ENCODE measurements around the gene SPSB2.
"Not testable (repeated sequence)": the region's sequence is repeated elsewhere in the genome, so short reads cannot be mapped to it uniquely, and the experiment has no call there.

Gene SPSB2

GRCh38 chr12:6866163-6866919 lies 6.8 kb downstream of the SPSB2 start:
- Histone ChIP-seq H3K27ac (ENCODE audit: low read length) (no peak overlapping the region), H3K9me3 (ENCODE audit: insufficient read depth, low read length) (no peaks in the 10 kb centered on the region), H3K4me1 (ENCODE audit: low read length) (peaks cover 31% of the 10 kb centered on the region), H3K27me3 (ENCODE audit: low read depth, low read length) (no peaks in the 10 kb centered on the region), H3K79me2 (ENCODE audit: low read length) (peaks cover 25% of the 10 kb centered on the region), H2AFZ (ENCODE audit: low read depth, low read length) (no peak overlapping the region), H3K36me3 (replicated peaks; ENCODE audit: low read depth, low read length) (peaks cover 51% of the 10 kb centered on the region), H3K4me3 (ENCODE audit: low read length) (peak overlapping the region; percentile 100), H3K4me2 (ENCODE audit: low read length) (peak overlapping the region; percentile 87), H3K9ac (ENCODE audit: low read length) (peak overlapping the region; percentile 66; the same call in 1 of the 2 replicates), H4K20me1 (ENCODE audit: insufficient read depth, low read length) (peaks cover 27% of the 10 kb centered on the region)
- TF ChIP-seq EZH2phosphoT487 (IDR thresholded peaks at IDR 0.05; ENCODE audit: low read depth) (no peak), CTCF (IDR thresholded peaks at IDR 0.05; ENCODE audit: low read depth, low read length) (no peak)

DNA sequence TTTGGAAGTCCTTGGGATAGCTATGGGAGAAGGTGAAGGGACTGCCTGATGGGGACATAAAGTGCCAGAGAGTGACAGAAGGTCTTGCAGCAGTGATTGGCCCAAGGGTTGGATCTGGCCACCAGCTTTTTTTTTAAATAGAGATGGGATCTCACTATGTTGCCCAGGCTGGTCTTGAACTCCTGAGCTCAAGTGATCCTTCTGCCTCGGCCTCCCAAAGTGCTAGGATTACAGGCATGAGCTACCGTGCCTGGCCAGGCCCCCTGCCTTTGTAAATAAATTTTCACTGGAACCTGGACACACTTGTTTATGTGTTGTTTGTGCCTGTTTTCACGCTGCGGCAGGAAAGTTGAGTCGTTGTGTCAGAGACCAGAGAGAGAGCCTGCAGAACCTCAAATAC lies 7.8 kb downstream of the SPSB2 start:
- H3K27ac ChIP-seq (ENCODE audit: low read length); H3K4me2 ChIP-seq (ENCODE audit: low read length); H2AFZ ChIP-seq (ENCODE audit: low read depth, low read length); H3K9me3 ChIP-seq (ENCODE audit: insufficient read depth, low read length); H3K4me3 ChIP-seq (ENCODE audit: low read length); H3K9ac ChIP-seq (ENCODE audit: low read length); H3K27me3 ChIP-seq (ENCODE audit: low read depth, low read length): not testable (repeated sequence)
- Histone ChIP-seq H3K79me2 (ENCODE audit: low read length) (peaks cover 25% of the 10 kb centered on the region), H3K4me1 (ENCODE audit: low read length) (peaks cover 23% of the 10 kb centered on the region), H3K36me3 (replicated peaks; ENCODE audit: low read depth, low read length) (peaks cover 53% of the 10 kb centered on the region), H4K20me1 (ENCODE audit: insufficient read depth, low read length) (peaks cover 20% of the 10 kb centered on the region)

- H3K4me2 ChIP-seq (ENCODE audit: low read length), result no peak overlapping the region
- H3K4me3 ChIP-seq (ENCODE audit: low read length), result no peak overlapping the region
- H3K27me3 ChIP-seq (ENCODE audit: low read depth, low read length), result no peaks in the 10 kb centered on the region
- H4K20me1 ChIP-seq (ENCODE audit: insufficient read depth, low read length), result peaks cover 7% of the 10 kb centered on the region
- no peaks in the 10 kb centered on the region for H3K9me3 ChIP-seq (ENCODE audit: insufficient read depth, low read length)
- peaks cover 11% of the 10 kb centered on the region for H3K4me1 ChIP-seq (ENCODE audit: low read length)
- no peak for TF ChIP-seq CTCF (IDR thresholded peaks at IDR 0.05; ENCODE audit: low read depth, low read length)
- no peak for TF ChIP-seq EZH2phosphoT487 (IDR thresholded peaks at IDR 0.05; ENCODE audit: low read depth)
- H3K27ac ChIP-seq (ENCODE audit: low read length), result no peak overlapping the region
- H3K9ac ChIP-seq (ENCODE audit: low read length), result no peak overlapping the region
- H3K36me3 ChIP-seq (replicated peaks; ENCODE audit: low read depth, low read length), result peaks cover 47% of the 10 kb centered on the region
- H2AFZ ChIP-seq (ENCODE audit: low read depth, low read length), result no peak overlapping the region
- peaks cover 14% of the 10 kb centered on the region for H3K79me2 ChIP-seq (ENCODE audit: low read length)
These were observed 9.3 kb downstream of the SPSB2 start for GRCh38 chr12:6863586-6864321.

DNA sequence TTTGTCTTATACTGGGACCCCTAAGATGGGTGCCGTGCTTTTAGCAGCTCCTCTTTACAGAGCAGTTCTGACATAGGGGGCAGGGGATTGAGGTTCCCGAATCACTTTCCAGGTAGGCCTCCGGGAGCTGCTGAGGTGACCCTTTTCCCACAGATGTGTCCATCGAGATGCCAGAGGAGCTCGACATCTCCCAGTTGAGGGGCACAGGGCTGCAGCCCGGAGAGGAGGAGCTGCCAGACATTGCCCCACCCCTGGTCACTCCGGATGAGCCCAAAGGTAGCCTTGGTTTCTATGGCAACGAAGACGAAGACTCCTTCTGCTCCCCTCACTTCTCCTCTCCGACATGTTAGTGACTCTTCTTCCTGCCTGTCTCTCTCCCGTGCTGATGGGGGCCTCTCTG lies 10.1 kb downstream of the SPSB2 start:
- Histone ChIP-seq H3K27ac (ENCODE audit: low read length) (no peak overlapping the region), H3K4me1 (ENCODE audit: low read length) (peaks cover 7% of the 10 kb centered on the region), H3K27me3 (ENCODE audit: low read depth, low read length) (no peaks in the 10 kb centered on the region), H3K36me3 (replicated peaks; ENCODE audit: low read depth, low read length) (peaks cover 46% of the 10 kb centered on the region), H3K4me2 (ENCODE audit: low read length) (no peak overlapping the region), H3K9me3 (ENCODE audit: insufficient read depth, low read length) (no peaks in the 10 kb centered on the region), H4K20me1 (ENCODE audit: insufficient read depth, low read length) (peaks cover under 1% of the 10 kb centered on the region; the same call in 1 of the 2 replicates), H3K79me2 (ENCODE audit: low read length) (peaks cover 7% of the 10 kb centered on the region), H3K9ac (ENCODE audit: low read length) (no peak overlapping the region), H2AFZ (ENCODE audit: low read depth, low read length) (no peak overlapping the region), H3K4me3 (ENCODE audit: low read length) (no peak overlapping the region)
- TF ChIP-seq CTCF (IDR thresholded peaks at IDR 0.05; ENCODE audit: low read depth, low read length) (no peak), EZH2phosphoT487 (IDR thresholded peaks at IDR 0.05; ENCODE audit: low read depth) (no peak)
